H1 (cell line): Measurements from ENCODE around the gene MICALL2. TPM values are rescaled to one million over a fixed set of nuclear protein-coding genes. Genes with fewer than 3 reads are reported as not detected.

ENCODE experiments used
- CTCF ChIA-PET: fragments of 300-600 bp; sonication (Branson Sonifier 250); formaldehyde crosslinking; loops from one replicate; lab custom pipeline; 2021; ENCODE audit not compliant: partially characterized antibody; lab: Charles Lee
- POLR2A ChIA-PET: fragments of 300-600 bp; sonication (Branson Sonifier 250); formaldehyde crosslinking; loops from one replicate; lab custom pipeline; 2021; ENCODE audit warnings: inconsistent platforms; ENCODE audit not compliant: partially characterized antibody; lab: Charles Lee
- DNase-seq, 2 experiments: peaks; one replicate each; pipeline versions ENCODE4 v3.0.0 to v3.0.0-alpha.2; 2010 to 2022; ENCODE audit warnings: low spot score in 2 of 2, low read depth in 1 of 2, mixed read lengths in 1 of 2
- FAIRE-seq: peaks from 2 replicates; lab custom pipeline; 2011; peaks lifted over from hg19 to GRCh38; lab: Jason Lieb, UNC
- H2AFZ ChIP-seq: 2 replicates; pipeline ENCODE4 v1.8.1; 2012; ENCODE audit warnings: low read length, inconsistent platforms
- H2AK5ac ChIP-seq: 2 replicates; pipeline ENCODE4 v1.6.1; 2013; ENCODE audit warnings: low read depth, low read length
- H2BK120ac ChIP-seq: replicated peaks from 2 replicates; pipeline ENCODE3; 2013; ENCODE audit warnings: low read depth, low read length, inconsistent platforms
- H2BK12ac ChIP-seq: 2 replicates; pipeline ENCODE4 v1.6.1; 2013; ENCODE audit warnings: low read depth, low read length
- H2BK15ac ChIP-seq: 2 replicates; pipeline ENCODE4 v1.6.1; 2013; ENCODE audit warnings: low read length
- H2BK20ac ChIP-seq: 2 replicates; pipeline ENCODE4 v1.6.1; 2013; ENCODE audit warnings: low read length
- H2BK5ac ChIP-seq: 2 replicates; pipeline ENCODE4 v1.6.1; 2013; ENCODE audit warnings: low read depth, low read length
- H3K14ac ChIP-seq: 2 replicates; pipeline ENCODE4 v1.6.1; 2013; ENCODE audit warnings: inconsistent platforms; ENCODE audit not compliant: insufficient read length
- H3K18ac ChIP-seq: 2 replicates; pipeline ENCODE4 v1.6.1; 2013; ENCODE audit warnings: low read length; ENCODE audit errors: extremely low read depth
- H3K23ac ChIP-seq: 2 replicates; pipeline ENCODE4 v1.6.1; 2013; ENCODE audit warnings: inconsistent platforms; ENCODE audit not compliant: insufficient read length
- H3K23me2 ChIP-seq: 2 replicates; pipeline ENCODE4 v1.6.1; 2013; ENCODE audit warnings: low read depth, low read length
- H3K27ac ChIP-seq: 2 replicates; pipeline ENCODE4 v1.6.1; 2011; ENCODE audit warnings: low read depth, low read length, inconsistent platforms
- H3K27me3 ChIP-seq, 4 experiments: replicated peaks in 1 of 4; 1 replicate in 1 of 4; 2 replicates in 3 of 4; pipeline versions ENCODE4 v1.6.1 to v1.8.1; 2011 to 2013; ENCODE audit warnings: low read length in 3 of 4, mild to moderate bottlenecking in 3 of 4, inconsistent platforms in 2 of 4, mixed read lengths in 2 of 4, moderate library complexity in 1 of 4; ENCODE audit not compliant: control insufficient read depth in 3 of 4, insufficient read depth in 3 of 4; ENCODE audit errors: extremely low read depth in 1 of 4
- H3K36me3 ChIP-seq, 4 experiments: 2 replicates each; pipeline versions ENCODE4 v1.6.1 to v1.8.1; 2011 to 2013; ENCODE audit warnings: mild to moderate bottlenecking in 4 of 4, low read length in 3 of 4, moderate library complexity in 2 of 4, control low read depth in 1 of 4, inconsistent platforms in 1 of 4; ENCODE audit not compliant: insufficient read depth in 4 of 4, control insufficient read depth in 2 of 4
- H3K4ac ChIP-seq: replicated peaks from 2 replicates; pipeline ENCODE3; 2013; ENCODE audit warnings: low read length, low read depth, mixed read lengths, inconsistent platforms; ENCODE audit not compliant: insufficient read length
- H3K4me1 ChIP-seq, 4 experiments: replicated peaks in 1 of 4; 1 replicate in 1 of 4; 2 replicates in 3 of 4; pipeline versions ENCODE4 v1.6.1 to v1.8.1; 2011 to 2013; ENCODE audit warnings: low read length in 3 of 4, inconsistent platforms in 2 of 4, mixed read lengths in 1 of 4; ENCODE audit not compliant: insufficient read depth in 4 of 4, control insufficient read depth in 3 of 4
- H3K4me2 ChIP-seq, 2 experiments: 2 replicates each; pipeline versions ENCODE4 v1.6.1 to v1.8.1; 2011 to 2013; ENCODE audit warnings: low read depth in 2 of 2, low read length in 2 of 2, control low read depth in 1 of 2, inconsistent platforms in 1 of 2, mild to moderate bottlenecking in 1 of 2; ENCODE audit not compliant: insufficient read depth in 1 of 2
- H3K4me3 ChIP-seq, 4 experiments: fragments of 200-600, 300-600 bp in 1 of 4; sonication (generic), shearing (Covaris generic), sonication (Bioruptor Twin) in 1 of 4; 2 replicates each; pipeline versions ENCODE4 v1.5.1 to v1.8.1; 2011 to 2016; ENCODE audit warnings: low read length in 4 of 4, low read depth in 3 of 4, control low read depth in 2 of 4, inconsistent platforms in 2 of 4, mild to moderate bottlenecking in 2 of 4, mixed read lengths in 1 of 4, moderate library complexity in 1 of 4; ENCODE audit not compliant: insufficient read depth in 2 of 4; ENCODE audit errors: extremely low read depth in 1 of 4
- H3K56ac ChIP-seq: replicated peaks from 2 replicates; pipeline ENCODE3; 2013; ENCODE audit warnings: low read depth, mild to moderate bottlenecking, mixed read lengths, low read length, inconsistent platforms; ENCODE audit not compliant: insufficient read length
- H3K79me1 ChIP-seq: 2 replicates; pipeline ENCODE4 v1.6.1; 2013; ENCODE audit warnings: low read depth, low read length, control low read depth
- H3K79me2 ChIP-seq, 2 experiments: 2 replicates each; pipeline versions ENCODE4 v1.6.1 to v1.8.1; 2012 to 2013; ENCODE audit warnings: low read length in 2 of 2, mild to moderate bottlenecking in 2 of 2, inconsistent platforms in 1 of 2; ENCODE audit not compliant: insufficient read depth in 2 of 2, control insufficient read depth in 1 of 2
- H3K9ac ChIP-seq, 4 experiments: replicated peaks in 1 of 4; 1 replicate in 1 of 4; 2 replicates in 3 of 4; pipeline versions ENCODE4 v1.6.1 to v1.8.1; 2011 to 2013; ENCODE audit warnings: low read depth in 3 of 4, low read length in 3 of 4, control low read depth in 2 of 4, mild to moderate bottlenecking in 2 of 4, moderate library complexity in 2 of 4, inconsistent platforms in 1 of 4; ENCODE audit errors: extremely low read depth in 1 of 4
- H3K9me3 ChIP-seq, 2 experiments: 2 replicates each; pipeline versions ENCODE4 v1.6.1 to v1.8.1; 2012 to 2013; ENCODE audit warnings: mild to moderate bottlenecking in 2 of 2, moderate library complexity in 2 of 2, control low read depth in 1 of 2, inconsistent platforms in 1 of 2, low read depth in 1 of 2, low read length in 1 of 2, mixed read lengths in 1 of 2; ENCODE audit not compliant: insufficient read depth in 2 of 2
- H4K20me1 ChIP-seq, 2 experiments: replicated peaks in 1 of 2; 2 replicates each; pipeline versions ENCODE3 to v1.8.1; 2011 to 2013; ENCODE audit warnings: inconsistent platforms in 2 of 2, low read length in 2 of 2, mild to moderate bottlenecking in 1 of 2; ENCODE audit not compliant: insufficient read depth in 2 of 2, control insufficient read depth in 1 of 2
- H4K5ac ChIP-seq: 2 replicates; pipeline ENCODE4 v1.6.1; 2013; ENCODE audit warnings: low read length, low read depth, mixed read lengths, inconsistent platforms; ENCODE audit not compliant: insufficient read length
- H4K8ac ChIP-seq: 2 replicates; pipeline ENCODE4 v1.8.0; 2013; ENCODE audit warnings: mild to moderate bottlenecking, moderate library complexity, low read length, inconsistent platforms; ENCODE audit not compliant: insufficient read depth; ENCODE audit errors: extremely low read depth
- H4K91ac ChIP-seq: replicated peaks from 2 replicates; pipeline ENCODE3; 2013; ENCODE audit warnings: low read length, mixed read lengths, inconsistent platforms; ENCODE audit not compliant: insufficient read length
- CBX8 ChIP-seq: fragments of 300-800, 300-1000 bp; sonication (generic); IDR thresholded peaks from 2 replicates; pipeline ENCODE4 v1.7.1; 2016; ENCODE audit warnings: low read depth, low read length, borderline replicate concordance
- CEBPB ChIP-seq: IDR thresholded peaks from 2 replicates; pipeline ENCODE4 v1.6.1; 2012; ENCODE audit warnings: low read depth, low read length
- CHD1 ChIP-seq: IDR thresholded peaks from 2 replicates; pipeline ENCODE4 v1.6.1; 2012; ENCODE audit warnings: low read depth, low read length, improper control_type of control experiment
- CREB1 ChIP-seq: IDR thresholded peaks from 2 replicates; pipeline ENCODE4 v1.6.1; 2012; ENCODE audit warnings: inconsistent platforms
- E2F6 ChIP-seq: IDR thresholded peaks from 2 replicates; pipeline ENCODE4 v1.6.1; 2012; ENCODE audit warnings: inconsistent platforms
- NANOG ChIP-seq: IDR thresholded peaks from 2 replicates; pipeline ENCODE4 v1.6.1; 2011; ENCODE audit warnings: low read length, low read depth, mild to moderate bottlenecking, inconsistent platforms; ENCODE audit not compliant: insufficient read depth, poor library complexity, severe bottlenecking
- POLR2AphosphoS5 ChIP-seq: IDR thresholded peaks from 2 replicates; pipeline ENCODE4 v1.6.1; 2011; ENCODE audit warnings: low read depth, low read length
- POU5F1 ChIP-seq: IDR thresholded peaks from 2 replicates; pipeline ENCODE4 v1.6.1; 2011; ENCODE audit warnings: low read depth, mild to moderate bottlenecking, low read length, moderate library complexity
- RFX5 ChIP-seq: IDR thresholded peaks from 2 replicates; pipeline ENCODE4 v1.6.1; 2011; ENCODE audit warnings: low read depth, low read length, improper control_type of control experiment, borderline replicate concordance
- SAP30 ChIP-seq: fragments of 300-600 bp; sonication (generic); IDR thresholded peaks from 2 replicates; pipeline ENCODE4 v1.7.1; 2012; ENCODE audit warnings: low read length, moderate library complexity, mild to moderate bottlenecking, inconsistent platforms; ENCODE audit not compliant: insufficient read depth, insufficient replicate concordance
- SRF ChIP-seq: IDR thresholded peaks from 2 replicates; pipeline ENCODE4 v1.6.1; 2011; ENCODE audit warnings: mild to moderate bottlenecking, low read depth, low read length, moderate library complexity
- ZNF274 ChIP-seq: IDR thresholded peaks from 2 replicates; pipeline ENCODE4 v1.7.0; 2012; ENCODE audit warnings: low read length, borderline replicate concordance; ENCODE audit errors: extremely low read depth
- whole genome bisulfite sequencing, 2 experiments: shearing (Covaris generic) in 1 of 2; methylation state at CpG; one replicate each; pipeline versions ENCODE4 v1.1.6 to v1.1.7; 2013 to 2015; ENCODE audit warnings: low lambda C conversion rate in 2 of 2, mixed read lengths in 2 of 2, inconsistent platforms in 1 of 2, low coverage in 1 of 2, missing lambda C conversion rate in 1 of 2; ENCODE audit not compliant: insufficient replicate concordance in 2 of 2, insufficient coverage in 1 of 2, insufficient read length in 1 of 2; ENCODE audit errors: extremely low coverage in 1 of 2, missing lambda C conversion rate in 1 of 2; 5-methylcytosine and 5-hydroxymethylcytosine counted together
- polyA plus RNA-seq, 7 experiments: library from polyadenylated mRNA; depleted of rRNA in 3 of 7; stranded (reverse) in 5 of 7; unstranded in 2 of 7; fragments of >200 nt in 5 of 7; fragments of 200-250 nt in 2 of 7; gene quantifications; 1 replicate in 5 of 7; 2 replicates in 1 of 7; 4 replicates in 1 of 7; pipeline versions ENCODE4 v1.2.1 to v1.2.3, GENCODE V29; 2011 to 2013; ENCODE audit warnings: missing spikeins in 2 of 7, mixed read lengths in 2 of 7
- total RNA-seq: library from RNA; stranded (reverse); fragmentation: NEBNext Ultra II Directional; extraction: Animal tissue kit (Norgen Biotek cat#: 25700); gene quantifications from 2 replicates; pipeline ENCODE4 v1.2.1, GENCODE V29; 2021
- TF ChIP-seq, protein P1 (sequence below): IDR thresholded peaks from 2 replicates; pipeline ENCODE4 v1.6.1; 2011; ENCODE audit warnings: low read depth, mild to moderate bottlenecking, low read length; ENCODE audit not compliant: insufficient read depth

The MICALL2 gene
- total and polyA plus RNA-seq, 2 of the 8 experiments (the other 6 are each of a cell fraction or from before 2014, with no cell fraction given): 5.3 to 8.5 TPM

DNA sequence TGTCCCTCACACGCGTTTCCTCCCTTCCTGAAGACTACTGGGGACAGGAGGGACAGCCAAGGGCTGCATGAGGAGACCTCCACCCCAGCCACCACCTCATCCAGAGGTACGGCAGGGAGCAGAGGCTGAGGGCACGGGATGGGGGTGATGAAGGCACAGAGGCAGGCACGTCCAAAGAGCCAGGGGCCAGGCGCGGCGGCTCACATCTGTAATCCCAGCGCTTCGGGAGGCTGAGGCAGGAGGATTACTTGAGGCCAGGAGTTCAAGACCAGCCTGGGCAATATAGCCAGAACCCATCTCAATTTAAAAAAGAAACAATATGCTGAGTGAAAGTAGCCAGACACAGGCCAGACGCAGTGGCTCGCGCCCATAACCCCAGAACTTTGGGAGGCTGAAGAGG lies 3.3 kb downstream of the MICALL2 start:
- no peaks in the 10 kb centered on the region for H3K27me3 ChIP-seq
- H3K79me2 ChIP-seq: no peaks in the 10 kb centered on the region
- FAIRE-seq: no peak
- no peak for TF ChIP-seq SRF
- TF ChIP-seq, protein P1, sequence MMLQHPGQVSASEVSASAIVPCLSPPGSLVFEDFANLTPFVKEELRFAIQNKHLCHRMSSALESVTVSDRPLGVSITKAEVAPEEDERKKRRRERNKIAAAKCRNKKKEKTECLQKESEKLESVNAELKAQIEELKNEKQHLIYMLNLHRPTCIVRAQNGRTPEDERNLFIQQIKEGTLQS: no peak
- TF ChIP-seq POU5F1: no peak
- no peak for TF ChIP-seq SAP30
- TF ChIP-seq NANOG: no peak
- no peak for TF ChIP-seq E2F6
- TF ChIP-seq CREB1: no peak
- no peak for TF ChIP-seq ZNF274
- no peak for TF ChIP-seq RFX5
- TF ChIP-seq CHD1: no peak
- no peak for TF ChIP-seq POLR2AphosphoS5
- TF ChIP-seq CEBPB: no peak
- no peak for TF ChIP-seq CBX8

More for the DNA sequence above, 3.3 kb downstream of the MICALL2 start:
- H2BK5ac ChIP-seq: no peak overlapping the region
- H2AFZ ChIP-seq: no peak overlapping the region
- peak overlapping the region; percentile 11; the same call in 1 of the 2 replicates for H4K8ac ChIP-seq
- no peak overlapping the region for H4K5ac ChIP-seq
- H2BK12ac ChIP-seq: peak overlapping the region; percentile 35; the same call in 1 of the 2 replicates
- H2BK15ac ChIP-seq: no peak overlapping the region
- H3K79me1 ChIP-seq: no peaks in the 10 kb centered on the region
- H3K27ac ChIP-seq: no peak overlapping the region
- no peak overlapping the region for H4K91ac ChIP-seq
- H2AK5ac ChIP-seq: no peak overlapping the region; the same call in 1 of the 2 replicates
- H3K23me2 ChIP-seq: peaks cover 10% of the 10 kb centered on the region; the same call in 1 of the 2 replicates
- H3K14ac ChIP-seq: no peak overlapping the region
- H3K4me2 ChIP-seq: no peak overlapping the region
- H4K20me1 ChIP-seq: peaks cover 0 to 2% of the 10 kb centered on the region in 2 experiments
- H3K18ac ChIP-seq: no peak overlapping the region
- ChIA-PET CTCF (interaction anchor here (1.2 to 3.8 kb wide), 3 partner anchors 19 to 36 kb away, joined by 3 to 13 read pairs (median 11); no protein-coding TSS in a partner anchor), POLR2A (interaction anchor here (0.8 to 1.3 kb wide), 2 partner anchors 18 to 20 kb away, joined by 3 read pairs; no protein-coding TSS in a partner anchor)
- H3K56ac ChIP-seq: no peak overlapping the region
- no peaks in the 10 kb centered on the region for H3K9me3 ChIP-seq
- no peak overlapping the region for H3K4me3 ChIP-seq
- no peak for DNase-seq
- peaks cover 0 to 20% (median 10%) of the 10 kb centered on the region in 4 experiments; a peak in 6 of 7 replicates for H3K4me1 ChIP-seq
- 91% methylated on average over 13 of the region's 13 CpGs; no CpG with 5 or more reads in 1 of the 2 experiments for WGBS, 2 experiments
- H3K4ac ChIP-seq: no peak overlapping the region
- H2BK20ac ChIP-seq: no peak overlapping the region
- H3K36me3 ChIP-seq: no peaks in the 10 kb centered on the region
- H3K9ac ChIP-seq: no peak overlapping the region
- no peak overlapping the region for H2BK120ac ChIP-seq
- no peak overlapping the region for H3K23ac ChIP-seq
